GM18526 (cell line): ENCODE data around the gene COMT.

ENCODE experiments used
- POLR2A ChIP-seq: IDR thresholded peaks from 3 replicates; pipeline ENCODE4 v1.6.1; 2011; ENCODE audit not compliant: insufficient read length; ENCODE audit errors: extremely low read depth

Gene COMT

DNA sequence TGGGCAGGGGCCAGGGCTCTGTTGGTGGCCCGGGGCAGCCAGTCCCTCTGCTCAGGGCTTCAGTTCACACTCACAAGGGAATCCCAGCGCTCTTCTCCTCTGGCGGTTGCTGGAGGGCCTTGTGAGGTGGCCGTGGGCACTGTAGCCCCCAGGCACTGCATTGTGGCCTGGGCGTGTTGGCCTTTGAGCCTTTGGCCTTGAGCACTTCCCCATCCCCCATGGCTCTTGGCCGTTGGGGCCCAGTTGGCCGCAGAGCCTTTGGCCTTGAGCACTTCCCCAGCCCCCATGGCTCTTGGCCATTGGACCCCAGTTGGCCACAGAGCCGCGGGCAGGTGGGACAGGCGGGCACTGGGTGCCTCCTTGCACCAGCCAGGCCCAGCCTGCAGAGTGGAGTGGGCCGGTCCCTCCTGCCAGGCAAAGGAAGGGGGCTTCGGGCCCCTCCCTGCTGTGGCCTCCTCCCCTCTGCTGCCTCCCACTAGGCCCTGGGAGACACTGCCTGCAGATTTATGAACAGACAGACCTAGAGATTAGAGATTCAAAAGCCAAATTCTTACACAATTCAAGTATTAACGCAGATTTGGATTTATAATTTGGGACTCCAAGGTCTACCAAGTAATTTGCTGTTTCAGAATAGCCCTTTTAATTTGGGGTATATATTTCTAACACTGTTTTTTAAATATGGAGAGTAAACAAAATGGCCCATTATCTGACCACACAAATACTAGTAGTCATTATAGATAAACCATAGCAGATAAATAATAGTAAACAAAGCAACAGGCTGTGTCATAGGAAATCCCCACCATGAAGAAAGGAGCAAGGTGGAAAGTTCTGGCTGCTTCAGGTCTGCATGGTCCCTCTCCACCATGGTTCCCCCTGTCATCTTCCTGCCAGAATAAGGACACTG lies 18.3 kb downstream of the COMT start:
- no peak for TF ChIP-seq POLR2A

DNA sequence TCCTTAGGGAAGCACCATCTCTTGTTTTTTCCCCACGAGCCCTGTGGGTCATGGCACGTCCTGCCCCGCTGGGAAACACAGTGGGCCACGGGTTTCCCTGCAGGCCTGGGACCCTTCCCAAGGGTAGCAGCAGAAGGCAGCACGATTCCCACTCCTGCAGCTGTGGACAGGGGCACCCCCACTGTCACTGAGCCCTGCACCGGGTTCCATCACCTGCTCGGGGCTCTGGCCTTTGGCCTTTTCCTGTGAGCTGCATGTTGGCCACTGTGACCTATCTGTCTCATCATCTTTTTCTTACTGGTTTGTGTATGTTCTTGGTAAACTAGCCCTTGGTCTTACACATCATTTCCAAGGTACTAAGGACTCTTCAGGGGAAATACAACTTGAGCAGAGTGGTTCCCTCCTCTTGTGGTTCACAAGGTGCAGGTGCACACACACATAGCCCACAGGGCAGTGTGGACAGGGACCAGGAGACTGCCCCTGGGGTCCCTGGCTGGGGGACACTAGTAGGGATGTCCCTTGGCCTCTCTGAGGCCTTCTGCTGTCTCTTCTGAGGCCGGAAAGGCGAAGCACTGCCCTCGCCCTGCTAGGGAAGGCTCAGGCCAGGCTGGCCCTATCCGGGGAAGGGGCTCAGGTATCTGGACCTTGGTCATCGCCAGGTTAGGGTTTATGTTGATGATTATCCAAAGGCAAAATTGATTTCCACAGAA lies 19.1 kb downstream of the COMT start:
- TF ChIP-seq POLR2A: no peak

DNA sequence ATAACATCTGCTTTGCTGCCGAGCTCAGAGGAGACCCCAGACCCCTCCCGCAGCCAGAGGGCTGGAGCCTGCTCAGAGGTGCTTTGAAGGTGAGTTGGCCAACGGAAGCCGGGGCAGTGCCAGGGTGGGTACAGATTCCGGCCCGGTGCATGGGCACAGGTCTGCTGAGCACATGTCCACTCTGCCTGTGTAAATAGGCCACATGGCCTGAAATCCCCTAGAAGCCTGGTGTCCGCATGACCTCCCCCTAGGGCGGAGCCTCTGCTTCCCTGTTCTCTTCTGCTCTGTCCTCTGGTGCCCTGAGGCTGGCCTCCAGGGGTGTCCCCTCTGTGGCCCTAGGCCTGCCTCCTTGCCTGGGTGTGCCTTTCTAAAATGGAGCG lies 19.6 kb downstream of the COMT start:
- no peak for TF ChIP-seq POLR2A

DNA sequence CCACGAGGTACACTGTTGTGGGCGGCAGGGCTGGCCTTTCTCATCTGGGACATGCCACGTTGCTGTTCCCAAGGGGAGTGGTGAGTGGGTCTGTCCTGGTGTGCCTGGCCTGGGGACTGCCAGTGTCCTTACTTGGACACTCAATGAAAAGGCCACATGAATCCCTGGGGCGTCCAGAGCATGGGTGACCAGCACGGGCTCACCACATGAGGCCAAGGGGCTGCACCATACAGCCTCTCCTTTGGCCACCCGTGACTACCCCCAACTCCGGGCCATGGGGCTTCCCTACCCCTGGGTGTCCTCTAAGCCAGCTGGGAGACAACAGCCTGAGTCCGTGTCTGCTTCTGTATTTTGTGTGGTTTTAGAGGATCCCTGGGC lies 20.3 kb downstream of the COMT start:
- no peak for TF ChIP-seq POLR2A

DNA sequence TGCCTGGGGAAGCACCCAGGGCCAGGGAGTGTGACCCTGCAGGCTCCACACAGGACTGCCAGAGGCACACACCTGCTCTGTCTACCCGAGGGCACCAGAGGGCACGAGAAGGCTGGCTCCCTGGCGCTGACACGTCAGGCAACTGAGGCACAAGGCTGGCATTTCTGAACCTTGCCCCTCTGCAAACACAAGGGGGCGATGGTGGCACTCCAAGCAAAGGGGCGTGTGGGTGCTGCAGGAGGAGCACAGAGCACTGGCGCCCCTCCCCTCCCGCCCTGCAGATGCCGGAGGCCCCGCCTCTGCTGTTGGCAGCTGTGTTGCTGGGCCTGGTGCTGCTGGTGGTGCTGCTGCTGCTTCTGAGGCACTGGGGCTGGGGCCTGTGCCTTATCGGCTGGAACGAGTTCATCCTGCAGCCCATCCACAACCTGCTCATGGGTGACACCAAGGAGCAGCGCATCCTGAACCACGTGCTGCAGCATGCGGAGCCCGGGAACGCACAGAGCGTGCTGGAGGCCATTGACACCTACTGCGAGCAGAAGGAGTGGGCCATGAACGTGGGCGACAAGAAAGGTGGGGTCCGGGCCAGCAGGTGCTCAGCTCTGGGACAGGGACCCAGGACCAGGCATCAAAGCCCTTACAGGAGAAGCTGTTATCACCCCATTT lies 20.8 kb downstream of the COMT start:
- TF ChIP-seq POLR2A: no peak

DNA sequence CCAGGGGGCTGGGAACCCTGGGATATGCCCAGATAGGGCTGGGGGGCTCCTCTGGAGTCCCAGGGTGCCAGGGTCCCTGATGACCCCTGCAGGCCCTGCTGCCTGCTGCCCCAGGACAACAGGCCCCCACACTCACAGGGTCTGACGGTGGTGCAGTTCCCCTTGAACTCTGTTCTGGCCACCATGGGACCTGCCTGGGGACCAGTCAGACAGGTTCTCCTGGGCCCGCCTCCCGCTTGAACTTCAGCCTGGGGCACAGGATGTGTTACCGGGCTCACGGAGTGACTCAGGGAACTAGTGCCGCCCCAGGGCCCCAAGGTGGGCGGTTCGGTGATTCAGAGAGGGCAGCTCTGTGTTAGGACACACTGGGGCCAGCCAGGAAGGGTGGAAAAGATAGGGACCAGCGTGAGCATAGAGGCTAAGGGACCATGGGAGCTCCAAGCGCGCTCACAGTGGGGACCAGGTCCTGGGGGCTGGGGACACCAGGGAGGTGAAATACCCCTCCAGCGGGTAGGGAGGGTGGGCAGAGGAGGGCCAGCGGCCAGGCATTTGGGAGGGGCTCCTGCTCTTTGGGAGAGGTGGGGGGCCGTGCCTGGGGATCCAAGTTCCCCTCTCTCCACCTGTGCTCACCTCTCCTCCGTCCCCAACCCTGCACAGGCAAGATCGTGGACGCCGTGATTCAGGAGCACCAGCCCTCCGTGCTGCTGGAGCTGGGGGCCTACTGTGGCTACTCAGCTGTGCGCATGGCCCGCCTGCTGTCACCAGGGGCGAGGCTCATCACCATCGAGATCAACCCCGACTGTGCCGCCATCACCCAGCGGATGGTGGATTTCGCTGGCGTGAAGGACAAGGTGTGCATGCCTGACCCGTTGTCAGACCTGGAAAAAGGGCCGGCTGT lies 21.6 kb downstream of the COMT start:
- no peak for TF ChIP-seq POLR2A

DNA sequence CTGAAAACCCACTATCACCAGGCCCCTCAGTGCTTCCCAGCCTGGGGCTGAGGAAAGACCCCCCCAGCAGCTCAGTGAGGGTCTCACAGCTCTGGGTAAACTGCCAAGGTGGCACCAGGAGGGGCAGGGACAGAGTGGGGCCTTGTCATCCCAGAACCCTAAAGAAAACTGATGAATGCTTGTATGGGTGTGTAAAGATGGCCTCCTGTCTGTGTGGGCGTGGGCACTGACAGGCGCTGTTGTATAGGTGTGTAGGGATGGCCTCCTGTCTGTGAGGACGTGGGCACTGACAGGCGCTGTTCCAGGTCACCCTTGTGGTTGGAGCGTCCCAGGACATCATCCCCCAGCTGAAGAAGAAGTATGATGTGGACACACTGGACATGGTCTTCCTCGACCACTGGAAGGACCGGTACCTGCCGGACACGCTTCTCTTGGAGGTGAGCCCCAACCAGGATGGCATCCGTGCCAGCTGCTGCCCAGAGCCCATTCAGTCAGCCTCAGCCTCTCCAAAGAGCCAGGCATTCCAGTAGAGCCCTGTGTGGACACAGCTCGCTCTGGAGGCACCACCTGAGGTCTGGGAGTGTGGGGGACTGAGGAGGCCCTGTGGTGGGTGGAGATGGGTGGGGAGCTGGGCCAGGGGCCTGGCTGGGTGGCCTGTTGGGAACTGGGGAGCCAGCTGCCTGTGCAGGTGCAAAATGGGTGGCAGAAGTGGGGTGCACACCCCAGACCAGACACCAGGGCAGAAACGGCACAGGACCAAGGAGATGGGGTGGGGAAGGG lies 22.5 kb downstream of the COMT start:
- TF ChIP-seq POLR2A: no peak

DNA sequence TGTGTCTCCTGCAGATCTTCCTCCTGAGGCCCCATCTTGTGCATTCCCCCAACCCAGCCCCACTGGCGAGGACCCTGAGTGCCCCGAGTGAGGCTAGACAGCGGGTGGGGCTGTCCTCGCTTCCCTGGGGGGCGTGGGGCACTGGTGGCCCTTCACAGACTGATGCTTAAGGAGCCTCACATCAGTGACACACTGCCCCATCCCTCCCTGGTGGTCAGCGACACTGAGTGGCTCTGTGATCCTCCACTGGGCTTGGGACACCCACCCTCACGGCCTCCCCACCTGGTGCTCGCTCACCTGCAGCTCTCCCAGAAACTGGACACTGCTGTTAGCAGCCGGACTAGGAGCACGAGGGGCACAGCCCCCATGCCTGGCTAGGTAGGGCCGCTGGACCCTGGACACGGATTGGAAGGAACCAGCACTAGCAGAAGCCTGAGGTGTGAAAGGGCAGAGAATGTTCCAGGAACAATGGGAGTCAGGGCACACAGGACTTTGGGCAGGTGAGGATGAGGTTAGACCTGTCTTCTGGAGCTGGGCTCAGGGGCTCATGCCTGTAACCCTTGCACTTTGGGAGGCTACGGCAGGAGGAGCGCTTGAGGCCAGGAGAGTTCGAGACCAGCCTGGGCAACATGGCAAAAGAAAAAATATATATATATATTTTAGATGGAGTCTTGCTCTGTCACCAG lies 23.3 kb downstream of the COMT start:
- TF ChIP-seq POLR2A: no peak

DNA sequence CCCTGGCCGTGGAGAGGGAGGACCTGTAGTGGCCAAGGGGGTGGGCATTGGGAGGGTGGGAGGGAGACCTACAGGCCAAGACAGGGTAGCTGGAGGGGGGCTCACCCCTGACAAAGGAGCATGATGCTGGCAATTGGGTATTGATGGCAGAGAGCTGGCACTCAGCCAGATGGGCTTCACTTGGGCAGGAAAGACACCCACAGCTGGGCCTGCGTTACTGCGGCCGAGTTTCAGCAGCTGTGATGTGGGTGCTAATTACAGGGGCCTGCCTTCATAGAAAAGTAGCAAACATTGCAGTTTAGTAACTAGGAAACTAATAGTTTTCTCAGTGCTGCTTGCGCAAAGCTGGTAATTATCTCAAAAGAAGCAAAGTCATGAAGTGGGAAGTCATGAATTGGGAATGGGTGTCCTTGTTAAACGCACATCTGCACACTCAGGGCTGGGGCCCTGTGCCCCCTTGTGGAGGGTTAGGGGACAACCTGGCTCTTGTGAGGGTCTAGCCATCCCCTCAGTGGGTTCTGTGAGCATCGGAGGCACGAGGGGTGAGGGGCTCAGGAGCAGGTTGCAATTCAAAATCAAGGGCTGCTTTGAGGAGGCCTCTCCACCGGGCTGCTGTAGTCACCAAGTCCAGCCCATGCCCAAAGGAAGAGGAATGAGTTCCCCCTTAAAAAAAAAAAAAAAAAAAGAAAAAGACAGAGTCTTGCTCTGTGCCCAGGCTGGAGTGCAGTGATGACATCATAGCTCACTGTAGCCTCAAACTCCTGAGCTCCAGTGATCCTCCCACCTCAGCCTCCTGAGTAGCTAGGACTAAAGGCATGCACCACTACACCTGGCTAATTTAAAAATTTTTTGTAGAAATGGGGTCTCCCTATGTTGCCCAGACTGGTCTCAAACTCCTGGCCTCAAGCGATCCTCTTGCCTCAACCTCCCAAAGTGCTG lies 24.5 kb downstream of the COMT start:
- TF ChIP-seq POLR2A: no peak

DNA sequence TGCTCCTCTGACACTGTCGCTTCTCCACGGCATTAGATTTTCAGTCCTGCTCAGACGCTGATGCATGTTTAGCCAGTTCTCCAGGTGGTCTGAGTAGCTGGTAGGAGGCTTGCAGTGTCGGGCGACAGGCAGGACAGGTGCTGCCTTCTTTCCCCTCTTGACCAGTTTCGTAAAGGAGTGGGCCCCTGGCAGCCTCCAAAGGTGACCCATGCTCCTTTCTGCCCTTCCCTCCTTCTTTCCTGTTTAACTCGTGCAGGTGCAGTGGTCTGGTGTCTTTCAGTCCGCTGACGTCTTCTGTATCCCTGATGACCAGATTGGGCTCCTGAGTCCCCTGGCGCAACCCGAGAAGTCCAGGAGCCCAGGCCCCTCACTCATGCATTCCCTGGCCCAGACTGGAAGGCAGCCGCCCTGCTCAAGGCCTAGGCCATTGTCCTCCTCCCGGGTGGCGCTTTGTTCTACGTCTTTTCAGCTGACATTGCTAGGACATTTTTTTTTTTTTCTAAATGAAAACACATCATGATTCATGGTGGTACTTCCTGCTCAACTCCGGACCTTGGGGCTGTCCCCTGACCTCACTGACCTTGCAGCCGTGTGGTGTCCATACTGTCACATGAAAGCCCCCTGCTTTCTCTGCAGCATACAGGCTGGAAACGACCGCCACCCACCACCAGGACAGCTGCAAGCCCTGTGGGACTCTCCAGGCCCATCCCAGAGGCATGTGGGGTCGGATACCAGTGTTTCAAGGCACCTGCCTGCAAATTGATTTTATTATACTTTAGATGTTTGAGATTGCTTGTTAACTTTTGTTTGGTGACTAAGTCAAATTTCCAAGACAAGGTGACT lies 25.6 kb downstream of the COMT start:
- no peak for TF ChIP-seq POLR2A

DNA sequence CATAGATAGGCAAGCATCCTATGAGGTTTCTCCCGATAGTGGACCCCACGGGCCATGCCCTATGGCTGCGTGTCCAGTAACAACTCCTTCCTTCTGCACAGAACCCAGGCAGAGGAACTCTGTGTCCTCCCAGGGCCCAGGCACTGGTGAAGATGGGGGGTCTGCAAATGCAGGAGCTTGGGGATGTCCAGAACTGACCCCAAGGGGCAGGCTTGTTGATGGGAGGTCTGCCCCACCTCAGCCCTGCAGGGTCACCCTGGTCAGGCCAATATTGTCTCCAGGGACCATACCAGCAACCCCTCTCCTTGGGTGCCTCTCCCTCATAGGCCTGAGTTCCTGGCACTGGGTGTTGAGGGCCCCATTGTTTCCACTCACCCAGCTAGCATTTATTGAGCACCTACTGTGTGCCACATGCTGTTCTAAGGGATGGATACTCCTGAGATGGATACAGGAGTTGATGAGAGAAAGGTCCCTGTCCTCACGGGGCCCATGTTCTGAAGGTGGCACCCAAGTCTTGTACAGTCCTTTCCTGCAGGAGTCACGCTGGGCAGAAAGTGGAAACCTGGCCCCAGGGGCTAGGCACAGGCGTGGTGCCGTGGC lies 26.4 kb downstream of the COMT start:
- TF ChIP-seq POLR2A: no peak
